ENCODE measurements around the gene HIC1.

DNA sequence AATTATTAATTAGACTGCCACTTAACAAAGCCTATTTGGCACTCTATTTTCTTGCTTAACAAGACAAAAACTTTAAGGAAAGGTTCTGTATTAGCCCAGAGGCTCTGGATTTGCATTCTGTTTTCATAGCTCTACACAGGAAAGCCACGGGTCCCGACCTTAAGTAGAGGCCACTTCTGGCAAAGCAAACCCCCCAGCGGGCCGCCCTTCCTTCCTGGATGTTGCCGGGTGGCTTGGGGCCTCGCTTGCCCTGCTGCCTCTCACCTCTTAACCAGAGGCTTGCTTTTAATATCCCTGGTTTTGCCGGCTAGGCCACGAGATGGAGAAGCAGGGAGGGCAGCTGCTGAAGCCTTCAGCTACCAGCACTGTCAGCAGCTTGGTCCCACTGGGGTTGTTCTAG, 34.2 kb upstream of the HIC1 start:
- TF ChIP-seq, protein P1, sequence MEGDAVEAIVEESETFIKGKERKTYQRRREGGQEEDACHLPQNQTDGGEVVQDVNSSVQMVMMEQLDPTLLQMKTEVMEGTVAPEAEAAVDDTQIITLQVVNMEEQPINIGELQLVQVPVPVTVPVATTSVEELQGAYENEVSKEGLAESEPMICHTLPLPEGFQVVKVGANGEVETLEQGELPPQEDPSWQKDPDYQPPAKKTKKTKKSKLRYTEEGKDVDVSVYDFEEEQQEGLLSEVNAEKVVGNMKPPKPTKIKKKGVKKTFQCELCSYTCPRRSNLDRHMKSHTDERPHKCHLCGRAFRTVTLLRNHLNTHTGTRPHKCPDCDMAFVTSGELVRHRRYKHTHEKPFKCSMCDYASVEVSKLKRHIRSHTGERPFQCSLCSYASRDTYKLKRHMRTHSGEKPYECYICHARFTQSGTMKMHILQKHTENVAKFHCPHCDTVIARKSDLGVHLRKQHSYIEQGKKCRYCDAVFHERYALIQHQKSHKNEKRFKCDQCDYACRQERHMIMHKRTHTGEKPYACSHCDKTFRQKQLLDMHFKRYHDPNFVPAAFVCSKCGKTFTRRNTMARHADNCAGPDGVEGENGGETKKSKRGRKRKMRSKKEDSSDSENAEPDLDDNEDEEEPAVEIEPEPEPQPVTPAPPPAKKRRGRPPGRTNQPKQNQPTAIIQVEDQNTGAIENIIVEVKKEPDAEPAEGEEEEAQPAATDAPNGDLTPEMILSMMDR (conservative IDR thresholded peaks at IDR 0.05 in 1 of 2, IDR thresholded peaks at IDR 0.05 in 1 of 2; ENCODE audit: extremely low read depth in 1 of 2, insufficient read depth in 1 of 2, low read depth in 1 of 2, low read length in 2 of 2), result no peak
- no peak for TF ChIP-seq EZH2 (IDR thresholded peaks at IDR 0.05; ENCODE audit: borderline replicate concordance, low read length)
